ENCODE results near the gene SSTR3. TPM values are rescaled to one million over a fixed set of nuclear protein-coding genes. Genes with fewer than 3 reads are reported as not detected.

SSTR3 gene
- total RNA-seq, 1 experiment from 2014 or later = 0.22 TPM

- no peak for DNase-seq (ENCODE audit: low spot score)
- H3K27me3 Mint-ChIP-seq (ENCODE audit: low read depth) = peaks cover 6% of the 10 kb centered on the region; the same call in 1 of the 2 replicates
- H3K9me3 Mint-ChIP-seq = no peaks in the 10 kb centered on the region
- H3K36me3 Mint-ChIP-seq = no peaks in the 10 kb centered on the region
- ChIA-PET POLR2A (no interaction called here), CTCF (interaction anchor here (4.8 kb wide), 1 partner anchor 13 kb away, joined by 21 read pairs; no protein-coding TSS in a partner anchor)
- no peak for TF ChIP-seq JUN (CRISPR knock-in tag; IDR thresholded peaks at IDR 0.05)
- no peak for TF ChIP-seq TEAD4 (CRISPR knock-in tag; IDR thresholded peaks at IDR 0.05)
- TF ChIP-seq ZBTB43 (CRISPR knock-in tag; IDR thresholded peaks at IDR 0.05) = no peak
- TF ChIP-seq CREB1 (CRISPR knock-in tag; IDR thresholded peaks at IDR 0.05) = no peak
- no peak for TF ChIP-seq ZNF138 (CRISPR knock-in tag; conservative IDR thresholded peaks at IDR 0.05)
- no peak for TF ChIP-seq ZNF425 (CRISPR knock-in tag; conservative IDR thresholded peaks at IDR 0.05)
- TF ChIP-seq ETV6 (CRISPR knock-in tag; IDR thresholded peaks at IDR 0.05) = no peak
- no peak for TF ChIP-seq FOXP1 (CRISPR knock-in tag; IDR thresholded peaks at IDR 0.05; ENCODE audit: borderline replicate concordance)
- TF ChIP-seq HMGXB4 (CRISPR knock-in tag; IDR thresholded peaks at IDR 0.05) = no peak
- TF ChIP-seq ZNF263 (CRISPR knock-in tag; IDR thresholded peaks at IDR 0.05; ENCODE audit: low read depth) = no peak
- no peak for TF ChIP-seq KAT7 (CRISPR knock-in tag; IDR thresholded peaks at IDR 0.05; ENCODE audit: borderline replicate concordance)
- no peak for TF ChIP-seq MYBL2 (CRISPR knock-in tag; IDR thresholded peaks at IDR 0.05)
- H3K4me1 Mint-ChIP-seq = peaks cover 12% of the 10 kb centered on the region
- no peak overlapping the region for H3K4me3 Mint-ChIP-seq
- no peak overlapping the region for H3K27ac Mint-ChIP-seq
- ATAC-seq = no peak
Measured at GRCh38 chr22:37213218-37213855, 1.1 kb upstream of the SSTR3 start.

- no peaks in the 10 kb centered on the region for H3K36me3 Mint-ChIP-seq
- peaks cover 12% of the 10 kb centered on the region for H3K4me1 Mint-ChIP-seq
- ChIA-PET CTCF (interaction anchor here (0.5 to 0.7 kb wide), 2 partner anchors 248 to 416 kb away, joined by 4 to 6 read pairs; no protein-coding TSS in a partner anchor), POLR2A (no interaction called here)
- ATAC-seq (no peak), DNase-seq (ENCODE audit: low spot score) (no peak)
- peaks cover 6% of the 10 kb centered on the region; the same call in 1 of the 2 replicates for H3K27me3 Mint-ChIP-seq (ENCODE audit: low read depth)
- TF ChIP-seq CREB1 (CRISPR knock-in tag; IDR thresholded peaks at IDR 0.05) = no peak
- TF ChIP-seq RORB (CRISPR knock-in tag; IDR thresholded peaks at IDR 0.05) = no peak
- TF ChIP-seq E2F5 (CRISPR knock-in tag; IDR thresholded peaks at IDR 0.05) = no peak
- no peak for TF ChIP-seq GABPB1 (CRISPR knock-in tag; IDR thresholded peaks at IDR 0.05)
- no peak for TF ChIP-seq MYBL2 (CRISPR knock-in tag; IDR thresholded peaks at IDR 0.05)
- TF ChIP-seq AR (CRISPR knock-in tag; IDR thresholded peaks at IDR 0.05) = no peak
- no peak for TF ChIP-seq HMGA2 (CRISPR knock-in tag; IDR thresholded peaks at IDR 0.05)
- TF ChIP-seq KAT7 (CRISPR knock-in tag; IDR thresholded peaks at IDR 0.05; ENCODE audit: borderline replicate concordance) = no peak
- no peak for TF ChIP-seq FOXP4 (CRISPR knock-in tag; IDR thresholded peaks at IDR 0.05)
- TF ChIP-seq ATF1 (CRISPR knock-in tag; IDR thresholded peaks at IDR 0.05) = no peak
- TF ChIP-seq SOX15 (CRISPR knock-in tag; IDR thresholded peaks at IDR 0.05) = no peak
- H3K9me3 Mint-ChIP-seq = no peaks in the 10 kb centered on the region
- H3K27ac Mint-ChIP-seq = no peak overlapping the region
- peak overlapping the region; percentile 8; the same call in 1 of the 2 replicates for H3K4me3 Mint-ChIP-seq
Measured at GRCh38 chr22:37211866-37212173, 457 bp downstream of the SSTR3 start.

All from WTC11 (cell line).